CD4-positive, alpha-beta T cell treated with Interferon alpha-2 for 1 hour (primary cell): ENCODE data around the gene RASL12.
A peak's percentile ranks its signal among the peaks of the same experiment; 100 is the strongest.
"Not testable (repeated sequence)": the region's sequence is repeated elsewhere in the genome, so short reads cannot be mapped to it uniquely, and the experiment has no call there.

Source experiments
- DNase-seq, 2 donors: peaks; one replicate each; pipeline ENCODE4 v3.0.0-alpha.2; 2020 to 2022

Gene RASL12, protein sequence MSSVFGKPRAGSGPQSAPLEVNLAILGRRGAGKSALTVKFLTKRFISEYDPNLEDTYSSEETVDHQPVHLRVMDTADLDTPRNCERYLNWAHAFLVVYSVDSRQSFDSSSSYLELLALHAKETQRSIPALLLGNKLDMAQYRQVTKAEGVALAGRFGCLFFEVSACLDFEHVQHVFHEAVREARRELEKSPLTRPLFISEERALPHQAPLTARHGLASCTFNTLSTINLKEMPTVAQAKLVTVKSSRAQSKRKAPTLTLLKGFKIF

DNA sequence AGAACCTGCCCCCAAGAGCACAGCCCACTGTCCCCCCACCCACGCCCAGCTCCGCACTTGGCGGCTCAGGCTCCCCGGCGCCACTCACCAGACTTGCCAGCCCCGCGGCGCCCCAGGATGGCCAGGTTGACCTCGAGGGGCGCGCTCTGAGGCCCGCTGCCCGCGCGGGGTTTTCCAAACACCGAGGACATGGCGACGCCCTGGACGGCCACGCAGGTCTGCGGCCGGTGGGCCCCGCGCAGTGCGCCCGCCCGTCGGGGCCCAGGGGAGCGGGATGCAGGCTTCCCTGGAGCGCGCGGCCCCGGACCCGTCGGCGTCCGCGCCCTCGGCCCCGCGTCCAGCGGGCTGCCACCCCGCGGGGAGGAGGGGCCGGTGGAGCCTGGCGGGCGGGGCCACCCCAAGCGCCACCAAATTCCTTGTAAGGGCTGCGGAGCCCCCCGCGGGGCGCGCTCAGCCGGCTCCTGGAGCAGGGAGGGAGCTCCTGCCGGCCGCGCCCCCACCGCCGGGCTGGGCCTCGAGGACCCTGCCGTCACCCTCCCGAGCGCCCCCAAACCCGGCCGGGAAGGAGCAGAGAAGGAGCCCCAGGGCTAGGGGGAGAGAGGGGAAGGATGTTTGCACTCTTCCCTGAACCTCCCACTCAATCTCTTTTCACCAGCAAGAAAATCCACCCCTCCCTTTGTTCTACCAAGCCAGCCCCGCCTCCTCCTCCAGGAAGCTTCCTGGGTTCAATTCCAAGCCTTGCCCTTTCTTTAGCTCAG is at the start of gene RASL12:
Gene RASL12, minus strand, starts transcription at position 347 of the 758 bp plus-strand sequence. Its CDS starts 156 bp downstream, at position 191.
- no peak for DNase-seq

DNA sequence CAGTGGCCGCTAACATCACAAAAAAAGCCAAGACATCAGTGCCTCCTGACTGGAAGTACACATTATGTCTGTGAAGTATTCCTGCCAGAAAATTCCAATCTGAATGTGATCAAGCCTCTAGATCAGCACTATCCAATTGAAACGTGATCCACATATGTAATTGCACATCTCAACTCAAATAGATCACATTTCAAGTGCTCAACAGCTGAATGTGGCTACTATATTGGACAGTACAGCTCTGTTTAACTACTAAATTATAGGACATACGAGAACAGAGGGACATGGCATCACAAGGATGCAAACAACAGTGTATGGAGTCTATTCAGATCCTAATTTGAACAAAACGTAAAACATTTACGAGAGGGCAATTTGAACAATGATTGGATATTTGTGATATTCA is 47.8 kb upstream of the RASL12 start:
- DNase-seq, result no peak

DNA sequence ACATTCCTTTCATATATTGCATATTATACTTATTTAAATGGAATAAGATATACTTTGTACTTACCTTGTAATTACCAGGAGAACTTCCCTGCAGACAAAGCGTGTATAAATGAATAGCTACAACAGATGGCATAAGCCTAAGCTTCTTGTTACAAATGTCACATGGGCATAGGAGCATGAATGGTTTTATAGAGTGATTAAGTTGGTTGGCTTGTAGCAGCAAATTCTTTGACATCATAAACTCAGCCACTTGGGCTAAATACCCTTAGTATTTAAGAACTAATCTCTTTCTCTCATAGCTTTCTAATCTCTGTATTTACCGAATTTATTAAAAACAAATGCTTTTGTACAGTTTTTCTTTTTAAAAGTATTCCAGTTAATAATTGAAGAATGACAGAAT is 47.3 kb upstream of the RASL12 start, which contains the start of gene UBAP1L:
Gene UBAP1L, minus strand, starts transcription at position 115 of the 400 bp plus-strand sequence. CDS start 8,985 bp downstream, outside the sequence.
- DNase-seq, result no peak

DNA sequence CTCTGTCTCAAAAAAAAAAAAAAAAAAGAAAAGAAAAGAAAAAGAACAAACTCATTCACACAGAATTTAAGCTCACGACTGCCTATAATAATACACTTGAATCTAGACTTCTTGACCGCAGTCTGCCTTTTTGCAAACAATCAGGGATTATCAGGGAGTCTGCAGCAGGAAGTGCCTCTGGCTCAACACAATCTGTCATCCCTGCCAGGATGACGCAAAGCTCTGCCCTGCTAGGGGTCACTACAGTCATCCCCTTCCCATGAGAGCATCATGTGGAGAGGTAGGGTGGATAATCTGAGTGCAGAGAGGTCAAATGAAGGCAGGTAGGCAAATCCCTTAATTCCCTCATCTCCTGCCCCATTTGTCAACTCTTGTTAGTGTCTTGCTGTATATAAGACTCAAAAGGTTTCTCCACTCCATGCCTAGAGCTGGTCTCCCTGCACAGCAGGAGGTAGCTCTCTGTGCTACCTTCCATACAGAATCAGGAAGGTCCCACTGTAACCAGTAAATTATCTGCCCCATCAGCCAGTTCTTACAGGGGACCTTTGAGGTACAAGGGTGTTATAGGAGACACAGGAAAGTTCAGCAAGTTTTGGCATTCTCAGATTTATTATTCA is 43.0 kb upstream of the RASL12 start:
- DNase-seq, result no peak

DNA sequence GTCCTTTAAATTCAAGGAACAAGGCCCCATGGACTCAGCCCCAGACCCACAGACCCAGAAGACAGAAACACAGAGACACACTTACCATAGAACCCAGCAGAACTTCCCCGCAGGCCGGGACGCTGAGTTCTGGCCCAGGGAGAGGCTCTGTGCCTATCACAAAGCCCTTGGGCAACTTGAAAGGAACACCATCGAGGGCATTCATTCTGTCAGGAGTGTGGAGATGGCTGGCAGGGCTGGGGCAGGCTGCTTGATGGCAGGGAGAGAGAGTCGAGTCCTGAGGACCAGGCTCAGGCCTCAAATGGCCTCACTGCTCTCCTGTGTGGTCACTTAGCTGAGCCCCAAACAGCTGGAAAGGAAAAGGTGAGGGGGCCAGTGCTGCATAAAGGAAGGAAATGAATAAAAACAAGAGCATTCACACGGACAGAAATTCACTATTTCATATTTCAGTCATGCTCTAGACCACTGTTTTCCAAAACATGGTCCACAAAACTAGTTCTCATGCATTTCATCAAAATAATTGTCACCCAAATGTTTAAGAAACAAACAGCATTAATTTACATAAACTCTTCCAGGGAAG is 38.3 kb upstream of the RASL12 start:
- DNase-seq, result no peak

DNA sequence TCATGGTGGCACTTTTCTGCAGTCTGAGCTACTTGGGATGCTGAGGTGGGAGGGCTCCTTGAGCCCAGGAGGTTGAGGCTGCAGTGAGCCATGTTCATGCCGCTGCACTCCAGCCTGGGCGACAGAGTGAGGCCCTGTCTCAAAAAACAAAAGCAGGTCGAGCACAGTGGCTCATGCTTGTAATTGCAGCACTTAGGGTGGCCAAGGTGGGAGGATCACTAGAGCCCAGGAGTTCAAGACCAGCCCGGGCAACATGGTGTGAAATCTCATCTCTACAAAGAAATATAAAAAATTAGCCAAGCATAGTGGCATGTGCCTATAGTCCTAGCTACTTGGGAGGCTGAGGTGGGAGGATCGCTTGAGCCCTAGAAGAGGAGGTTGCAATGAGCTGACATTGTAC is 37.2 kb upstream of the RASL12 start:
- no peak for DNase-seq

DNA sequence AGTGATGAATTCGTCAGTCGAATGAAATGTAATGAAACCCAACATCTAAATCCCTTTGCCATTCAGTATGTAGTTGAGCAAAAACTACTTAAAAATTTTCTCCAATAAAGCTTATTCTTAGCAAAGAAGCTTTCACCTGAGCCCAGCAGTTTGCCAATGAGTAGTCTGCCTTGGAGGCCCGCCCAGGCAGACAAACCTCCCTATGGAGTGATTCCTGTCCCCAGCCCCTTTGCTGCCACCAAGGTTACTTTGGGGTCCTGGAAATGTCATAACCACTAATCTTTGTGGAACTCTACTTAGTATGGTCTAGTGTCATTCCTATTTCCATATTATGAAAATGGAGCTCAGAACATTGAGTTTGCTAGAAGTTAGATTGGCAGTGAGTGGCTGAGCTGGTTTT is 35.1 kb upstream of the RASL12 start:
- DNase-seq, result no peak

DNA sequence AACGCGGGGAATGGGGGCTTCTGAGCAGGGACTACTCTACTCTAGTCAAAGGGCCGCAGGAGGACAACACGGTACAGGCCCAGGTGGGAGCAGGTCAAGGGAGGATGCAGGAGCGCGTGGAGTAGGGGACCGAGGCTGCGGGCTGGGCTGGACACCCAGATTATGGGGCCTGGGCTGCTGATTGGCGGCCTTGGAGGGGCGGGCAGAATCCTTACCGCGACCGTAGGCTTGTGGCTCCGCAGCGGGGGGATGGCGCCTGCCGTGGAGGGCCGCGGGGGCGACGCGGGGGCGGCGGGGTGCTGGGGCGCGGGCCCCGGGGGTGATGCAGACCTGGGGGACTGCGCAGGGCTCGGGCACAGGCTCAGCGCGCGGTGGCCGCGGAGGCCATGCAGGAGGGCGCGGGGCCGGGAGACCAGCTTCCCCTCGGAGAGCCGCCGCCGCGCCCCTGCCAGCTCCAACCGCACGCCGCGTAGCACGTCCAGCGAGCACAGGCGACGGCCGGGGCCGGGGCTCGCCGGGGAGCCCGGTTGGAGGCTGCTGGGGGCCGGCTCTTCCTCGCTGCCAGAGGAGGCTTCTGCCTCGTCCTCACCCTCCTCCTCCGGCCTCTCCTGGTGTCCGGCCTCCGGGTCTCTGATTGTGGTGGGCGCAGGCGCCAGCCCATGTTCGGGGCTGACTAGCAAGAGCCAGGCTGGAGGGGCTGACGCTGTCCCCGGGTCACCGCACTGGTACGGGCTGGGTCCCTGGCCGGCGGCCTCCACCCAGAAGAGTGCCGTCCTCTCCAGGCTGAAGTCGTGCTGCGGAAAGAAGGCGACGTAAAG is 34.3 kb upstream of the RASL12 start:
- no peak for DNase-seq

DNA sequence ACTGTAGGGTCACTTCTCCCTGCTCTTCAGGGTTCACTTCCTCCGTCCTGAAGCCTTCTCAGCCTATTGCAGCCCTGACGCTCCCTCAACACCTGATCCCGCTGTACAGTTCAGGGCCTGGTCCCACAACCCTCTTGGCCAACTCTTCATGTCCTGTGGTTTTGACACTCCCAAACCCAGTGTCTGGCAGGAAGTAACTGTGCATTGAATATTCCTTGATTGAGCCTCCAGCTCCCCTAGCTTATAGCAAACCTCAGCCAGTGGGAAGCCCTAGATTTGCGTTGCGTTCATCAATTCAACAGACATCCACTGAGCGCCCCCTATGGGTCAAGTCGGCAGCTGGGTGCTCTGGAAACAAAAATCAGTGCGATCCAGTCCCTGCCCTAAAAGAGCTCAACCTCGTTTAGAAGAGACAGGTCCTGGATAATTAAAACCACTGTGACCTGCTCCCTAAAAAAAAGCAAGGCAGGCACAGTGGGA is 33.7 kb upstream of the RASL12 start:
- peak; percentile 34 to 60 for DNase-seq

DNA sequence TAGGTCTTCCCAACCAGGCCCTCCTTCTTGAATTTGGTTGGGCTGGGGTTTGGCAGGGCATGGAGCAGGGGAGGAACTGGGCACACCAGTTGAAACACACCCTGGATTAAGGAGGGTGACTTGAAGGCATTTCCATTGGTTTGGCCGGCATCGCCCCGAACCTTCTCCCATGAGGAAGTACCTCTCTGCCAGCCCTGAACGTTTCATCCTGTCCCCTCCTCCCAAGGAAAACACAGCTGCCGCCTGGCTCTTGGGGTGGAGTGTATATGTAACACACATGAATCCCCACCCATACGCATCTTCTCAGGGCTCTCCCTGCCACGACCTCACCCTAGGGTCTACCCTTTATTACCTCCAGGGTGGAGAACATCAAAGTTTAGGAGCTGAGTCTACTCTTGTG is 32.7 kb upstream of the RASL12 start:
- no peak for DNase-seq

DNA sequence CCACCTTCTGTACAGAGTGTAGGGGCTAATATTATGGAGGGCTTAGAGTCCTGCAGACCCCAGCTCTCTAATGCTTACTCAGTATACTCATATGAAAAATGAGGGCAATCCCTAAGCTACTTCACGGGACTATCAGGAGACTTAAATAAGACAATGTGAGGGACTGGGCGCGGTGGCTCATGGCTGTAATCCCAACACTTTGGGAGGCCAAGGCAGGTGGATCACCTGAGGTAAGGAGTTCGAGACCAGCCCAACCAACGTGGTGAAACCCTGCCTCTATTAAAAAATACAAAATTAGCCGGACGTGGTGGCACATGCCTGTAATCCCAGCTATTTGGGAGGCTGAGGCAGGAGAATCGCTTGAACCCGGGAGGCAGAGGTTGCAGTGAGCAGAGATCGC is 32.0 kb upstream of the RASL12 start:
- not testable (repeated sequence) for DNase-seq

DNA sequence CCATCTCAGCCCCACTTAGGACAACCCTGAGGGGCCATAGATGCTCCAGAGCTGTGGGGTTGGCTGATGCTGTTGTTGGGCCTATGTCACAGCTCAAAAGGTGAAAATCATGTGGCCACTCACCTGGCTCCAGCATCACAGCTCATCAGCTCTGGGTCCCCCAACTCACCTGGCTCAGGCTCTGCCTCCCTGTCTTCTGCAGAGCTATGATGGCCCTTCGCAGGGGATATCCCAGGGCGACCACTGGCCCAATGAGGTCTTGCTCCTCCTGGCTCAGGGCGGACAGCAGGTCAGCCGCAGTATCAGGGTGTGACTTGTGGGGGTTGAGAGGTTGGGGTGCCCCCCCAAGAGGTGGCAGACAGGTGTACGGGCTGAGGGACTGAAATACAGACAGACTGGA is 31.5 kb upstream of the RASL12 start:
- DNase-seq, result no peak

DNA sequence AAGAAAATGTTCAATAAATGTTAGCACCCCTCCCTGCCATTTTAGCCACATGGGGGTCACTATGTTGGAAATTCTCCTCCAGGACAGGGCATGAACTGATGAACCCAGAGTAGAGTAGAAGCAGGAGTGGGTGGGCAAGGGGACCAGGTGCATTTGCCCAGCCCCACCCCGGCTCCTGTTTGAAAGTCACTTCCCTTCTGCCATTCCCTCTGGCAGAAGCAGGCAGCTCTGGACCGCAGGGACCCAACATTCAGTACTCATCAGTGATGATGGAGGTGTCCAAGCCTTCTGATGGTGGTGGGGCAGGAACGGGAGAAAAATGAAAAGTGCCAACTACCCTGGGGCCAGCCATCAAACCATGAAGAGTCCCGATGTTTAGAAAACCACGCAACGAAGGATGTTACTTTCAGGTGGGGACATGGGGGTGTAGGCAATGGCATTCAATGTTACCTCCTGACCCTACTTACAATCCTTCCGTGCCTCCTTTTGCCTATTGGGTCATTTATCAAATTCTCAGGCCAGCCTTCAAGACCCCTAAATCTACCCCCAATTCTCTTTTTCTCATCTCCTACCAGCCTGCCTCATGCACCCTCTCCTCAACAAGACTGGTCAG is 30.0 kb upstream of the RASL12 start:
- no peak for DNase-seq

DNA sequence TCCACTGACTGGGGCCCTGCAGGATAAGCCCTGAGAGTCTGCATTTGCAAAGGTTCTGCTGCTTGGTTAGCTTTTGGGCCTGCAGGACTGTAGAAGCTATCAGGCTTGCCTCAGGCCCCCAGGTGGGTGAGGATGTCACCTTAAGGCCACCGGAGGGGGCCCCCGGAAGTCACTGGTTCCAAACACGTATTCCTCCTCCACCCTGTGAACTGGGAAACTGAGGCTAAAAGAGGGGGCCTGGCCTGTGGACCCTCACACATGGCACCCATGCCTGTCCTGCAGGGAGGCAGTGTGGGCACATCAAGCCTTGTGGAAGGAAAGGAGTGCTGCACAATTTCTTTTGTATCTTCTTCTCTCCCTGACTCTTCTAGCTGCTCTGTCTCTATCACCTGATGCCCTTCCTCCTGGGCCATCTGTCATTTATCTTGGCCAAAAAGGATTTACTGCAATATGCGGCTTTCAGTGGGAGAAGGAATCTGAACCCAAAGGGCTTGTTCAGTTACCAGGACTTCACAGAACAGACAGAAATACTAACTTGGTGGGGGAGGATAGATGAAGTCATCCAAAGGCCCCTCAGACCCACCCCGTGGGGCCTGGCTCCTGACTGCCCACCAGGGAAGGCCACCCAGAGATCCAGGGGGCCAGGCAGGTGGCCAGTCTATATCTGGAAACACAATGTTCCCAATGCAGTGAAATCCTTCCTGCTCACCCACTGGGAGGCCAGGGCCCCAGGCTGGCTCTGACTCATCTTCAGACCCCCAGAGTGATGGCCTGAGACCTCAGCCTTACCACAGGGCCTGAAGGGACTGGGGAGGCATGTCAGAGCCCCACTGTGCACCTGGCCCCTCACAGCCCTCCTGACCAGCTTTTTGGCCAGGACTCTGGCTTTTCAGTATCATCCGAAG is 28.9 kb upstream of the RASL12 start:
- no peak for DNase-seq

DNA sequence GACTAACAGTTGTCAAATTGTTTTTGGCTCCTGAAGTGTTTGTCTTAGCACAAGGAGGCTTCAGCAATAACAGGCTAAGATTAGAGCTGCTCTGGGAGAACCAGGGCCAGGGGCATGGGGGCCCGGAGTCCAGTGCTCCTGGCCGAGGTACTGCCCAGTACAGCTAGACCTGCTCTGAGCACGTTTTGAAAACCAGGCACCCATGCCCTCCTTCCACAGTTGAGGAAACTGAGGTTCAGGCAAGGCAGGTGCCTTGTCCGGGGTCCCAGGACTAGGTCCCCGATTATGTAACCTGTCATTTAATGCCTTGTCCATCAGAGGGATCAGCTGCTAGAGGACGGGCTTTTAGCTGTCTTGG is 27.9 kb upstream of the RASL12 start:
- no peak for DNase-seq

DNA sequence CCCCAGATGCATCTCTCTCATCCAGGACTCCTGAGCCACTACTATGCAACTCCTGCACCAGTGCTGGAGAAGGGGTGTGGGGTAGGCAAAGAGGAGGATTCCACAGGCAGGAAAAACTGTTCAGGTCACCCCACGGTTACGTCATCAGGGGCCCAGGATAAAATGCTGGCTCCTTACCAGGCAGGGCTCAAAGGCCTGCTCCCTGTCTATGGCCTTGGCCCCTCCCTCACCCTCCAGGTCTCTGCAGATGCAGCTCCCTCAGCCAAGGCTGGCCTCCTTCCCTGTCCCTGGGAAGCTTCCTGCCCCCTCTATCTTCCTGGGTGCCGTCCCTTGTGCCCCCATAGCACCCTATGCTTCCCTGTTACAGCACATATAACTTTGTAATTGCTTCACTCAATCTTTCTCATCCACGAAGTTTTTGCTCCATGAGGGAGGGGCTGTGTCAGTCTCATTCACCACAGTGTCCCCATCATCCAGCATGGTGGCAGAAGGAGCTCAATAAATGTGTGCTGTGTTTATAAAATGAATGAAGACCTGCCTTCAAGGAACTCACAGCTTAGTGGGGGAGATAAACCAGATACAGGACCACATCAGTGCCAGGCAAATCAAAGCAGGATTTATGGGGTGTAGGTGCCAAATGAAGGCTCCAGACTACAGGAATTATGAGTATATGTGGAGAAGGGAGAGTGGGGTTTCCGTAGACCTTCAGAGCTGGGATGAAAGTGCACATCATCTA is 27.4 kb upstream of the RASL12 start:
- DNase-seq, result no peak

DNA sequence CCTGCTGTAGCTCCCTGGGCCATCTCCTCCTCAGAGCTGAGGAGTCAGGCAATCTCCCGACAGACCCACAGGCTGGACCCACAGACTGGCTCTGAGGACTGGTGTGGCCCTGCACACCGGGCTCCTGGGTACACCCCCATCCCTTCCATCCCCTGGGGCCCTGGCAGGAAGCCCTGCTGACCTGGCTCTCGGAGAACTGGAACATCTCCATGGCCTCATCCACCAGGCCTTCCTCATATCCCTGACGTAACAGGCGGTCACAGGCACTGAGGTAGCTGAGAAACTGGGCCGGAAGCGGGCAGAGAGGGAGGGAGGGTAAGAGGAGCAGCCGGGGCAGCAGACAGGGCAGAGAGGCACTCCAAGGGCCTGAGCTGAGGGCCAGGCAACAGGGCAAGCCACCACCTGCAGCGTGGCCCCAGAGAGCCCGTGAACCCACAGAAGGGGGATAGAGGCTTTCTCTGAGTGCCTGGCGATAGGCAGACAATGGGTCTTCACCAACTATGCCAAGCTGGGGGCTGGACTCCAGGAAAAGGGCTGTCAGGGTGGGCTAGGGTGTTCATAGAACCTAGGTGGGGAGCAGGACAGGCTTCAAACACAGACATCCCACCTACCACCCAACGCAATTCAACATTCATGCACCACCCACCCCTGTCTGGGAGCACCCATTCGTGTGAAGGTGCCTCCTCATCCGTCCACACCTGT is 26.7 kb upstream of the RASL12 start:
- DNase-seq, result no peak

DNA sequence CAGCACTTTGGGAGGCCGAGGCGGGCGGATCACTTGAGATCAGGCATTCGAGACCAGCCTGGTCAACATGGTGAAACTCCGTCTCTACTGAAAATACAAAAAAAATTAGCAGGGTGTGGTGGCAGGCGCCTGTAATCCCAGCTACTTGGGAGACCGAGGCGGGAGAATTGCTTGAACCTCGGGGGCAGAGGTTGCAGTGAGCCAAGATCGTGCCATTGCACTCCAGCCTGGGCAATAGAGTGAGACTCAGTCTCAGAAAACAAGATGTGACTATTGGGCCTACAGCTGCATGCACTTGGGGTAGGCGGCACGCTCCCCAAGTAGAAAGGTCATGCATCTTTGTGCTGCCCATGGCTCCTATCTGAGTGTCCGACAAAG is 26.0 kb upstream of the RASL12 start:
- not testable (repeated sequence) for DNase-seq

DNA sequence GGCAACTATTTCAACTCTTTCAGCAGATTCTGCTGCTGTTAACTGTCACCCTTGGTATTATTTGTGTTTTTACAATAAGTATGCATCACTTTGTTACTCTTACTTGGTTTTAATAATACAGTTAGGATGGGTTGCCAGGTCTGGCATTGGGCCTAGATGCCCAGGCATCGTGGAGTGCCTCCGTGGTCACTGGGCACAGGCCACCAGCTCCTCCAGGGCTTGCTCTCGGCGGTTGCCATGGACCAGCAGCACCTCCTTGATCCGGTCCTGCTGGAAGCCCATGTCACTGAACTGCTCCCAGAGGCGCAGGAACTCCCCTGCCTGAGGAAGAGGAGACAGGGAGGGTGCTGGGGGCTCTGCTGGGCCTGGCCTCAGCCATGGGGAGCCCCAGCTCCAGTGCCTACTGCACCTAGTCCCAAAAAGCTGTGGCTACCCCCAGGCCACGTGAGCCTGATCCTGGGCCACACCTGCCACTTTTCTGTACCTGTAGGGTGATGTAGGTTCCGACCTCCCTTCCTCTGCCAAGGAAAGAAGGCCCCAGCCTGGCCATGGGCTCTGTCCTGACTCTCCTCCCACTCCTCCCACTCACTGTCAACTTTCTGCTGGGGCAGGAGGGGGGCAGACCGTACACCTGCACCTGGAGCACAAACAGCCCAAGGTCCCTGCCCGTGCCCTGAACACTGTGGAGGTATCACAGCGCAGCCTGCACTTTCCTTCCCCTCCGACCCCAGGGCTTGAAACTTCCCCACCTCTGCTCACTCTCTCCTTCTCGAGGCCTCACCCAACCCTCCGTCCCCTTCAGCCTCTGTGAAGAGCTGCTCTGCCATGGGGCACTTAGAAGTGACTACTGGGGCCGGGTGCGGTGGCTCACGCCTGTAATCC is 25.4 kb upstream of the RASL12 start:
- no peak for DNase-seq
